Osteoblast (primary cell): Measurements from ENCODE around the gene ATG7. TPM values are rescaled to one million over a fixed set of nuclear protein-coding genes. Genes with fewer than 3 reads are reported as not detected.

ENCODE experiments used
- DNase-seq: peaks from one replicate; pipeline ENCODE4 v3.0.0; 2011; ENCODE audit warnings: low spot score, mixed read lengths; ENCODE audit not compliant: insufficient read length; ENCODE audit errors: missing footprints
- H2AFZ ChIP-seq: 2 replicates; pipeline ENCODE4 v1.6.0; 2011; ENCODE audit warnings: mild to moderate bottlenecking, low read length
- H3K27ac ChIP-seq: 2 replicates; pipeline ENCODE4 v1.5.1; 2011; ENCODE audit warnings: mild to moderate bottlenecking, low read depth, low read length, moderate library complexity
- H3K27me3 ChIP-seq: 2 replicates; pipeline ENCODE4 v1.6.0; 2012; ENCODE audit warnings: mild to moderate bottlenecking, control low read depth, inconsistent platforms, low read length, moderate library complexity; ENCODE audit not compliant: insufficient read depth
- H3K36me3 ChIP-seq: 2 replicates; pipeline ENCODE4 v1.5.1; 2011; ENCODE audit warnings: mild to moderate bottlenecking, low read length, control low read depth, moderate library complexity; ENCODE audit not compliant: insufficient read depth
- H3K4me1 ChIP-seq: 2 replicates; pipeline ENCODE4 v1.5.1; 2011; ENCODE audit warnings: mild to moderate bottlenecking, low read length, control low read depth, moderate library complexity; ENCODE audit not compliant: insufficient read depth
- H3K4me2 ChIP-seq: 2 replicates; pipeline ENCODE4 v1.6.0; 2011; ENCODE audit warnings: mild to moderate bottlenecking, low read length; ENCODE audit not compliant: insufficient read depth
- H3K4me3 ChIP-seq: fragments of 200-600 bp; sonication (generic); 3 replicates; pipeline ENCODE4 v1.5.1; 2012; ENCODE audit warnings: mild to moderate bottlenecking, low read length, inconsistent platforms; ENCODE audit not compliant: insufficient read depth
- H3K79me2 ChIP-seq: 2 replicates; pipeline ENCODE4 v1.6.0; 2012; ENCODE audit warnings: mild to moderate bottlenecking, low read length, control low read depth, inconsistent platforms; ENCODE audit not compliant: insufficient read depth
- H3K9me3 ChIP-seq: 2 replicates; pipeline ENCODE4 v1.5.1; 2011; ENCODE audit warnings: low read depth, low read length, control low read depth
- H4K20me1 ChIP-seq: 2 replicates; pipeline ENCODE4 v1.6.0; 2012; ENCODE audit warnings: mild to moderate bottlenecking, low read length, control low read depth; ENCODE audit not compliant: insufficient read depth
- total RNA-seq: library from RNA; depleted of rRNA; stranded (reverse); fragments of >200 nt; gene quantifications from 2 replicates; pipeline ENCODE4 v1.2.3, GENCODE V29; 2012
- TF ChIP-seq, protein P1 (sequence below): IDR thresholded peaks from 2 replicates; pipeline ENCODE4 v1.5.1; 2011; ENCODE audit warnings: mild to moderate bottlenecking, low read depth, low read length, moderate library complexity; ENCODE audit errors: extremely low read depth

ATG7 gene
- total RNA-seq, 1 donor: 93.4 TPM

DNA sequence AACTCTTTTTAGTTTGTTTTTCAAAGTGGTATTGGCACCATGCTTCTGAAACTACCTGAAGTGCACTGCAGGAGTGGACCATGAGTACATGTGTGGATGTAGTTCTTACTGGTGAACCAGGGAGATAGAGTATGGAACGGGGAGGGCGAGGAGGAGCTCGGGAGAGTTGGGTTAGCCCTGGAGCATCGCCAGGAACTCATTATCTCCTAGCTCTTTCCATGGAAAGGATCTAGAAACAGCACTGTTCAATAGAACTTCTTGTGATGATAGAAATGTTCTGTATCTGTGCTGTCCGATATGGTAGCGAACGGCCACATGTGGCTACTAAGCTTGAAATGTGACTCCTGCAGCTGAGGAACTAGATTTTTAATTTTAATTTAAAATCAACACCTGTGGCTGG is 324.2 kb downstream of the ATG7 start:
- peaks cover 70% of the 10 kb centered on the region for H3K79me2 ChIP-seq
- H3K4me3 ChIP-seq: no peak overlapping the region
- no peak for DNase-seq
- H3K27ac ChIP-seq: peak overlapping the region; percentile 7
- H4K20me1 ChIP-seq: peaks cover 9% of the 10 kb centered on the region
- TF ChIP-seq, protein P1, sequence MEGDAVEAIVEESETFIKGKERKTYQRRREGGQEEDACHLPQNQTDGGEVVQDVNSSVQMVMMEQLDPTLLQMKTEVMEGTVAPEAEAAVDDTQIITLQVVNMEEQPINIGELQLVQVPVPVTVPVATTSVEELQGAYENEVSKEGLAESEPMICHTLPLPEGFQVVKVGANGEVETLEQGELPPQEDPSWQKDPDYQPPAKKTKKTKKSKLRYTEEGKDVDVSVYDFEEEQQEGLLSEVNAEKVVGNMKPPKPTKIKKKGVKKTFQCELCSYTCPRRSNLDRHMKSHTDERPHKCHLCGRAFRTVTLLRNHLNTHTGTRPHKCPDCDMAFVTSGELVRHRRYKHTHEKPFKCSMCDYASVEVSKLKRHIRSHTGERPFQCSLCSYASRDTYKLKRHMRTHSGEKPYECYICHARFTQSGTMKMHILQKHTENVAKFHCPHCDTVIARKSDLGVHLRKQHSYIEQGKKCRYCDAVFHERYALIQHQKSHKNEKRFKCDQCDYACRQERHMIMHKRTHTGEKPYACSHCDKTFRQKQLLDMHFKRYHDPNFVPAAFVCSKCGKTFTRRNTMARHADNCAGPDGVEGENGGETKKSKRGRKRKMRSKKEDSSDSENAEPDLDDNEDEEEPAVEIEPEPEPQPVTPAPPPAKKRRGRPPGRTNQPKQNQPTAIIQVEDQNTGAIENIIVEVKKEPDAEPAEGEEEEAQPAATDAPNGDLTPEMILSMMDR: no peak
- H2AFZ ChIP-seq: no peak overlapping the region
- H3K4me2 ChIP-seq: no peak overlapping the region
- H3K9me3 ChIP-seq: no peaks in the 10 kb centered on the region
- peaks cover 43% of the 10 kb centered on the region for H3K4me1 ChIP-seq
- peaks cover 22% of the 10 kb centered on the region for H3K36me3 ChIP-seq
- no peaks in the 10 kb centered on the region for H3K27me3 ChIP-seq

DNA sequence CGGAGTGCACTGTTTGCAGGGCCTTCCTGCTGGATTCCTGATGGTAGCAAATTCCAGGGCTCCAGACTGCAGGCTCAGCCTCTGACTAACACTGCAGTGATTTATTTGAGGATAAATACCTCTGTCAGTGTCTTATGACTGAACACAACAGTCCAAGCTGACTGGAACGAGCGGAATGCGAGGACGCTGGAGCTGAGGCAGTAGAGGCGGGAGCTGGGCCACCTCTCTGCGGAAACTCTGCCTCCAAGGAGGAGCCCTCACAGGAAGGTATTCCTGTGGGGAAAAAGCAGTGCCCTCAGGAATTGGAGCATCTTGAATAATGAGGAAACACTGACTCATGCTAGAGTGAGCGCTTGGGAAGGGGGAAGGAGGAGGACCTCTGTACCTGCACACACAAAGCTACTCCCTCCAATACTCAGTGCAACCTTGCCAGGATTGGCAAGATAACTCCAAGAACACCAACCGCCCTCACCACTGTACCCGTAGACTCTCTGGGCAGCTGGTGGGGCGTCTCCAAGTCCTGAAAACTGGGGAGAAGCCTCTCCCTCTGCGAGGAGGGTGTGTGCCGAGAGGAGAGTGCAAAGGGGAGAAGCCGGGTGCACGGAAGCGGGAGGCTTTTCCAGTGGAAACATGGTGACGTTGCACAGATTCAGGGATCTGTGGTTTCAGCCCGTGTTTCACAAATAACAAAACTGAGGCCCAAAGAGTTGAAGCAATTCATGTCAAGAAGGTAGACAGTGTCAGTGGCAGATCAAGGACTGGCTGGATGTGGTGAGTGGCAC is 328.5 kb downstream of the ATG7 start:
- Histone ChIP-seq H4K20me1 (no peaks in the 10 kb centered on the region), H3K4me3 (peak overlapping the region; percentile 16), H3K4me2 (peak overlapping the region; percentile 43), H3K4me1 (peaks cover 60% of the 10 kb centered on the region), H3K9me3 (no peaks in the 10 kb centered on the region), H3K27me3 (no peaks in the 10 kb centered on the region), H3K27ac (peak overlapping the region; percentile 99), H2AFZ (no peak overlapping the region), H3K36me3 (peaks cover 16% of the 10 kb centered on the region), H3K79me2 (peaks cover 65% of the 10 kb centered on the region)
- DNase-seq: peak; percentile 93
- TF ChIP-seq, protein P1: no peak

DNA sequence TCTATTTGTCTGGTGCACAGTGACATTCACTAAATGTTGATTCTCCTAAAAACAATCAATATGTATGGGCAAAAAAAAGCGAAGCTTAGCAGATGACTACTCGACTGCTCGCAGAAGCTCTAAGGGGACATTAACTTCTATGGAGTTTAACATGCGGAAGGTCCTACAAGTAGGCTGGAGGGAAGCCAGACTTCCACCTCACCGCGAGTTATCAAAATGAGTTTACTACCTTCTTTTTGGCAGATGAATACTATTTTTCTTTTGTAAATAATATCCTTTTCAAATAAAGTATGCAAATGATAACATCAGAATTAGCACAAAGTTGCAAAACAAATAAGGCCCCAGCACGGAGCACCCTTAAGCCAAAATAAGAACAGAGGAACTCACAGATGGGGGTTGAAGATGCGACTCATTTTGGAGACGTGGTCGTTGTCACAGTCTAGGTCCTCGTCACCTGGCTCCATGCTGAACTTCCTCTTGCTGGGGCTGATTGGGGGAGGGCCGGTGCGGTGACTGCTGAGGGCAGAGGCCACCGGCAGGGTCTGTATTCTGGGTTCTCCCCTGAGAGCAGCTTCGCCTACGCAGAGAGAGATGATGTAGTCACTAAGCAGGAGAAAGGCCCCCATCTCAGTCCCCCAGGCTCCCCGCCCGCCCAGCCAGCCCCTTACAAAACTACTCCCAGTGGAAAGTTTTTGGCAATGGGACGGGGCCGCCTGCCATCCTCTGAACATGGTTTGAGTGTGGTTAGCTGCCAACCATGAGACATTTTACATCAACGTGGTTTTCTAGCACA is 329.4 kb downstream of the ATG7 start:
- TF ChIP-seq, protein P1: no peak
- peak overlapping the region; percentile 50 for H3K4me2 ChIP-seq
- no peaks in the 10 kb centered on the region for H3K27me3 ChIP-seq
- DNase-seq: peak; percentile 43
- peaks cover 23% of the 10 kb centered on the region for H3K36me3 ChIP-seq
- H3K27ac ChIP-seq: peak overlapping the region; percentile 99
- peaks cover 66% of the 10 kb centered on the region for H3K79me2 ChIP-seq
- no peaks in the 10 kb centered on the region for H4K20me1 ChIP-seq
- no peak overlapping the region for H2AFZ ChIP-seq
- H3K9me3 ChIP-seq: no peaks in the 10 kb centered on the region
- no peak overlapping the region for H3K4me3 ChIP-seq
- peaks cover 60% of the 10 kb centered on the region for H3K4me1 ChIP-seq

DNA sequence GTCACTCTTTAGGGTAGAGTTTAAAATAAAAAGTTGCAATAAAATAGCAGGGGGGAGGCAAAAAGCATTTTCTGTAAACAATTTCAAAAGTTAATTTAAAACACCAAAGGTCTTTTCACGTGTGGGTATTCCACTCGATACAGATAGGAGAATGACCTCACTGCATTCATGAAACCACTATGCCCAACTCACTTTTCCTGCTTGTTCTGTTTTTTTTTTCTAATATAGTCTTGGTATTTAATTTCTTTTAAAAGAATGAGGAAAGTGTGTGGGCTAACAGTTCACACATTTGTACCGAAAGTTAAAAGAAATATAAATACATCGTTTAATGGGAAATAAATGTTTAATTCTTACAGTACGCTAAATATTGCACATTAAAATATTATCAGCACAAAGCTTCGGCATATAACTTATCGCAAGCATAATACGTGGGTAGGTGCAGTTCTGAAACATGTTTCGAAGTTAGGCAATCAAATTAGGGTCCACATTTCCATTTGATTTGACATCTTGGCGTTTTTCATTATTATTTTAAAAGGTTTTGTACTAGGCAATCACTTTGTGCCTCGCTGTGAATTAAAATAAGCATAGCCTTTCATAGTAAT is 330.1 kb downstream of the ATG7 start:
- Histone ChIP-seq H3K9me3 (no peaks in the 10 kb centered on the region), H3K27me3 (no peaks in the 10 kb centered on the region), H3K4me2 (peak overlapping the region; percentile 50), H3K27ac (peak overlapping the region; percentile 99), H3K4me1 (peaks cover 60% of the 10 kb centered on the region), H4K20me1 (no peaks in the 10 kb centered on the region), H3K79me2 (peaks cover 66% of the 10 kb centered on the region), H3K4me3 (no peak overlapping the region), H2AFZ (no peak overlapping the region), H3K36me3 (peaks cover 23% of the 10 kb centered on the region)
- TF ChIP-seq, protein P1: no peak
- DNase-seq: peak; percentile 76
